Endometrium (tissue), 2 donors: Measurements from ENCODE around the gene MRPL11.
"Not testable (repeated sequence)": the region's sequence is repeated elsewhere in the genome, so short reads cannot be mapped to it uniquely, and the experiment has no call there.

Experiments used
- FAIRE-seq: peaks from 2 replicates; lab custom pipeline; 2012; peaks lifted over from hg19 to GRCh38; lab: Jason Lieb, UNC
- donor health status: control.
- donor health status: control.

MRPL11 gene

DNA sequence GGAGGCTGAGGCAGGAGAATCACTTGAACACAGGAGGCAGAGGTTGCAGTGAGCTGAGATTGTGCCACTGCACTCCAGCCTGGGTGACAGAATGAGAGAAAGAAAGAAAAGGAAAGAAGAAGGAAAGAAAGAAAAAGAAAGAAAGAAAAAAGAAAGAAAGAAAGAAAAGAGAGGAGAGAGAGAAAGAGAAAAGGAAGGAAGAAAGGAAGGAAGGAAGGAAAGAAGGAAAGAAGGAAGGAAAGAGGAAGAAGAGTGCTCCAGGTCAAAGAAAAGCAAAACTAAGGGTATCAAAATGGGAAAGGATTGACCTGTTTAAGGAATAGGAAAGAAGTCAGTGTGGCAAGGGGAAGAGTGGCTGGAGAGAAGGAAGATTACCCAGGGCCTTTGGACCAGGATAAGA, 7.4 kb downstream of the MRPL11 start:
- not testable (repeated sequence) for FAIRE-seq

DNA sequence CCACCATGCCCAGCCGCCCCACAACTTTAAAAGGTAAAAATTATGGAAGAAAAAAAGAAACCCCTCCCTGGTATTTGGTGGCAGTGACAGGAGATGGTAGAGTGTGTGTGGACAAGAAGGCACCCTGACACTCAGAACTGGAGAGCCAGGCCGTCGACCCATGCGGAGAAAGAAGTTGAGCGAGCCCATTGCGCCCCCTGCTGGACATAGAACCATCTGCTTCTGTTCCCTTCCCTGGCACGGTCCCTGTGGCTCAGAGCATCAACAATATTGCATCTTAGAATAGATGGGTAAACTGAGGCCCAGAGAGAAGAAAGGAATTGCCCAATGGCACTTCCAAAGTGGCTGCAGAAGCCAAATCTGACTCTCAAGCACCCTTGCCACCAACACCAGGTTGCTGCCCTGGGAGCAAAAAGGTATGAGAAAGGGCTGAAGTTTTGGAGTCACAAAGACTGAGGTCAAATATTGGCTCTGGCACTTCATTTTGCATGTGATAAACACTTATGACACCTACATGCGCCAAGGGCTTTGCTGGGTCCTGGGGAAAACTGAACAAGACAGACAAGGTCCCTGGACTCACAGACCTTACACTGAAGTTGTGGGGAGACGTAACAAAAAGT, 8.6 kb downstream of the MRPL11 start:
- FAIRE-seq = no peak

DNA sequence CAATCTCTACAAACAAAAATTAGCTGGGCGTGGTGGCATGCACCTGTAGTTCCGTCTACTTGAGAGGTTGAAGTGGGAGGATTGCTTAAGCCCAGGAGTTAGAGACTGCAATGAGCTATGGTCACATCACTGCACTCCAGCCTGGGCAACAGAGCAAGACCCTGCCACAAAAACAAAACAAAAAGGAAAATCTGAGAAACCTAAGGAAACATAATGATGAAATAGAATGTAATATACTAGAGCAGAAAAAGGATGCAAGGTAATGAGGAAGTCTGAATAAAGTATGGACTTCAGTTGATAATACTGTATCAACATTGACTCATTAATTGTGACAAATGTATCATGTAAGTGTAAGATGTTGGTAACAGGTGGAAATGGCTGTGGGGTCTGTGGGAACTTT, 9.7 kb downstream of the MRPL11 start:
- FAIRE-seq = no peak

DNA sequence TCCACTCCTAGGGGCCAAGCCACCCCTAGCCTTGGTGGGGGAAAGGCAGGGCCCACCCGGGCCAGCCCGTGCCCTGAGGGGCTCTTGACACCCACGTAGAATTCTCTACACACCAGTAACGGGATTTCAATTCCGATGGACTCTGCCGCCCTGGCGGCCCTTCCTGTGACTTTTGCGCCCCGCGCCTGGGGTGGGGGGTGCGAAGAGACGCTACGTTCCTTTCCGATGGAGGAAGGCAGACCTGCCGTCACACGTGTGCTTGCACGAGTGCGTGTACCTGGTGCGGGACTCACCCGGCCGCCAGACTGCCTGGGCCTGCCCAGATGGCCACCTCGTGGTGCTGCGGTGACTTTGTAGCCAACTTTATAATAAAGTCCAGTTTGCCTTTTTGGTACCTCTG, 12.3 kb downstream of the MRPL11 start:
- no peak for FAIRE-seq

DNA sequence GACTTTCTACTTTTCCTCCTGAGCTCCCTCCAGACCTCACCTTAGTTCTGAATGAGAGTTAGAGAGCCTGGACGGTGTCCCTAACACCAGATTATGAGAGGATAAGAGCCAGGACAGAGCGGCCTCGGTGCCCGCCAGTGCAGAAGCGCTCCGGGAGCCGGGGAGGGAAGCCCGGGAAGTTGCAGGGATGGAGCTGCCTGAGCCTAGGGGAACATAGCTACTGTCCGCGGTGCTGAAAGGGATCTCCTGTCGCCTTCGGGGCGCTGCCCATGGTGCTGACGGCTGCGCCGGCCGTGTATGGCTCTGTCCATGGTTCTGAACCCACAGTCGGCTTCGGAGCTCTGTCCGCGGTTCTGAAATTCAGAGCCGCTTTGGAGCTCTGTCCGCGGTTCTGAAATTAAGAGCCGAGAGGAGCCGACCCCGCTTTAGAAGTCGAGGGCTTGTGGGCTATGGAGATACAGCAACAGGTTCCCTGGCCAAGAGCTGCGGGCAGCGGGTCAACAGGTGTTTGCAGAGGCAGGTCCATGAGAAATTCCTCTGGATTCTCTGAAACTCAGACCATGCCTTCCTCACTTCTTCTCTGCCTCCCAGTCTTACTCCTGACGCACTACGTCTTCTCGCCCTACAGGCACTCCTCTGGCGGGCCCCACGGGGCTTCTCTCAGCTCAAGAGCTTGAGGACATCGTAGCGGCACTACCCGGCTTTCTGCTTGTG, 17.0 kb downstream of the MRPL11 start:
- peak; percentile 18 for FAIRE-seq

DNA sequence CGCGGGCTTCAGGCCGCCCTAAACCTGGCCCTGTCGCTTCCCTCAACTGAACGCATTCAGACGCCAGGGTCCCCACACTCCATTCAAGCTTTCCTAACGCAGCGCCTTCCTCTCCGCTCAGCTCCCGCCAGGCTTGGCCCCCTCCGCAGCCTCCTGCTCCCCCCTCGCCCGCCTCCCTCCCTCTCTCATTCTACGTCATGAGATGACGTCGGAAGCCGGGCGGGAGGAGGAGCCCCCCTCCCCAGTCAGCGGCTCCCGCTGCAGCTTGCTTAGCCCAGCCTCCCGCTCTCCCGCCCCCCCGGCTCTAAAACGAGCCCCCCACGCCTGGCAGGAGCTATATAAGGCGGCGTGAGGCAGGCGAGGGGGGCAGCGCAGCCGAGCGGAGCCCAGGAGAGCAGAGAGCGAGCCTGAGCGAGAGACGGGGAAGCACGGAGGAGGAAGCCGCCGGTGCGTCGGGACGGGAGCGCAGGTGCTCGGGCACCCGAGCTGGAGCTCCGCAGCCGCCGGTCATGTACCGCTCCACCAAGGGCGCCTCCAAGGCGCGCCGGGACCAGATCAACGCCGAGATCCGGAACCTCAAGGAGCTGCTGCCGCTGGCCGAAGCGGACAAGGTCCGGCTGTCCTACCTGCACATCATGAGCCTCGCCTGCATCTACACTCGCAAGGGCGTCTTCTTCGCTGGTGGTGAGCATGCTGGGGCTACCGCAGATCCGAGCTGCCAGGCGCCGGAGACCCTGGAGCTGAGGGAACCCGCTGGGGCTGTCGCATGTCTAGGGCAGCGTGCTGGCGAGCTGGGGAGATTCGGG, 17.8 kb downstream of the MRPL11 start, which contains the start of gene NPAS4:
Gene NPAS4 (plus strand): TSS at position 365 of the 806 bp plus-strand sequence. CDS start 145 bp downstream, at position 510.
- FAIRE-seq = no peak

DNA sequence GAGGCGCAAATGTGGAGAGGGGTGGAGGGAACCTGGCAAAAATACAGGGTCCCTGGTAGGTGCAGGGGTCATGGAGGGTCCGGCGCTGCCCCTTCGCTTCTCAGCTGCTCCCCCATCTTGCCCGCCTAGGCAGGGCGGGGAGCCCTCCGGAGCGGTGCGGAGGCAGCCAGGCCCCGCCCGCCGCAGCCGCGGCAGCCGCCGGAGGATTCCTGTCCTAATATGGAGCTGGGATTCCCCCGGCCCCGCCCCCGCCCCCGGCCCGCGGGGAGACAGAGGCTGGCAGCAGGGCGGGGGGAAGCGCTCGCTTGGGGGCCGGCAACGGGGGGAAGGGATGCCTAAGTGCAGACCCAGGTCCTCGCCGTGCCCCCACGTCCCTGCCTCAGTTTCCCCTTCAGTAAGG, 18.8 kb downstream of the MRPL11 start:
- FAIRE-seq = no peak

DNA sequence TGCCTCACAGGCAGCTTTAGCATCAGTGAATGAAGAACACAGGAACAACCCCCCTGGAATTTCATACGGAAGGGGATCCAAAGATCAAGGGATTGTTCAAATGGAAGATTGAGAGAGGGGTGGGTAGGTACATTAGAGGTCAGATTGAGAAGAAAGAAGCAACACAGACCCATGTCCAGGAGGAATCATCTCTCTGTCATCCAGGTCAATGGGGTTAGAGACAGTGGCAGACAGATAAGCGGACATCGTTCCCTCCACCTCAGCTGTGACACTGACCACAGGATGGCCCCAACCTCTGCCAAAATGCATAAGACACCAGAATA, 19.7 kb downstream of the MRPL11 start:
- FAIRE-seq = no peak

DNA sequence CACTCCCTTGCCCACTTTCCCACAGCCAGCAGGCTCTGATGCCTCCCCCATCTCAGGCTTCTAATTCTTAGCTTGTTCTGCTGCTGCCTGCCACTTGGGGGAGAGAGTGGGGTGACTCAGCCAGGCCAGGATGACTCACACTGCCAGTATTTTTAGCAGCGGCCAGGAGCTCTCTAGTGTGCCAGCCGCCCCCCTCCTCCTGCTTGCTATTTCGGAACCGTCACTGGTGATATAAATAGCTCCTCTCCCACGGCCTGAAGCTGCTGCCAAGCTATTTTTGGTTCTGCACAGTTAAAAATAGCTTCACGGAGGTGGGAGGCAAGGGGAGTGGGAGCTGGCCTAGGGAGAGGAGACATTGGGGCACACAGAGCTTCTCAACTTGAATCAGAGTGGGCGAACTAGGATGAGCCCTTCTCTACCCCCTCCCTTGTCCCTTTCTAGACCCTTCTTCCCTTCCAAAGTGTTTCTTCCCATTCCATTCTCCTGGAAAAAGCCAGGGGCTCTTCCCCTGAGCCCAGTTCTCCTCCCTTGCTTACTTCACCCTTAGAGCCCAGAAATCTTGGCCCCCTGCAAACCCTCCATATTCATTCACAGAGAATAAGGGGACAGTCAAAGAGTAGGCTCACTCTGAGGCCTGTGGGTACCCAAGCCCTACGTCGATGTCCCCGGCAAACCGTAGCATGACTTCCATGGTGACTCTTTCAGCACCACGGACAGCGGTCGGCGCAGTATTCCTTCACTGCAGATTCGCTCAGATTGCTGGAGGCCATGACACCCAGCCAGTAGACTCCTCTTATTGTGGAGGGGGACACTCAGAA, 20.3 kb downstream of the MRPL11 start:
- no peak for FAIRE-seq

DNA sequence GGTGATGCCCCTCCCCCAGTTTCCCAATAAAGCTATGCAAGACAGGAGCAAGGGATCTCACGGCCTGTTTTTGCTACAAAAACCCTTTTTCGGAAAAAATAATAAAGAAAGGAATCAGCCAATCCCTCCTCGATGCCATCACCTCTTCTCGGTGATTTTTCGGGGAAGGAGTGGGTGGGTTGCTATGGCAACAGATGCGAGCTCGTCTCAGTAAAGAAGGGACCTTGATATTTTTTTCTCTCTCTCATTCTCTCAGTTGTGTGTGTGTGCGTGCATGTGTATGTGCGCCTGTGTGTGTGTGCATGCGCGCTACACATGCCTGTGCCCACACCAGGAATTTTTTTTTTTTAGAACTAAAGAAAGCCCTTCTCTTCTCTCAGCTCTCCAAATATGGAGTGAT, 21.6 kb downstream of the MRPL11 start:
- no peak for FAIRE-seq

DNA sequence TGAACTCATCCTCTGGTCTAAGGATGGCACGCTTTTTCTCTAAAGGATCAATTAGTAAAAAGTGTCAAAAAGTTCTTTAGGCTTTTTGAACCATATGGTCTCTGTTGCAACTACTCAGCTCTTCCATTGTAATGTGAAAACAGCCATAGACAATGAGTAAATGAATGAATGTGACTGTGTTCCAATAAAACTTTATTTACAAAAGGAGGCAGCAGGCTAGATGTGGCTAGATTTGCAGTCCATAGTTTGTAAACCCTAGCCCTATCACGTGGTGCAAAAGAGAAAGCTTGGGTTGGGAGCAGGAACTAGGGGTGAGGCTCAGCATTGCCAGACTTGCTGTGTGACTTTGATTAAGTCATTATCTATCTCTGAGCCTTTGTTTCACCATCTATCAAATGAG, 23.2 kb downstream of the MRPL11 start:
- FAIRE-seq = no peak

DNA sequence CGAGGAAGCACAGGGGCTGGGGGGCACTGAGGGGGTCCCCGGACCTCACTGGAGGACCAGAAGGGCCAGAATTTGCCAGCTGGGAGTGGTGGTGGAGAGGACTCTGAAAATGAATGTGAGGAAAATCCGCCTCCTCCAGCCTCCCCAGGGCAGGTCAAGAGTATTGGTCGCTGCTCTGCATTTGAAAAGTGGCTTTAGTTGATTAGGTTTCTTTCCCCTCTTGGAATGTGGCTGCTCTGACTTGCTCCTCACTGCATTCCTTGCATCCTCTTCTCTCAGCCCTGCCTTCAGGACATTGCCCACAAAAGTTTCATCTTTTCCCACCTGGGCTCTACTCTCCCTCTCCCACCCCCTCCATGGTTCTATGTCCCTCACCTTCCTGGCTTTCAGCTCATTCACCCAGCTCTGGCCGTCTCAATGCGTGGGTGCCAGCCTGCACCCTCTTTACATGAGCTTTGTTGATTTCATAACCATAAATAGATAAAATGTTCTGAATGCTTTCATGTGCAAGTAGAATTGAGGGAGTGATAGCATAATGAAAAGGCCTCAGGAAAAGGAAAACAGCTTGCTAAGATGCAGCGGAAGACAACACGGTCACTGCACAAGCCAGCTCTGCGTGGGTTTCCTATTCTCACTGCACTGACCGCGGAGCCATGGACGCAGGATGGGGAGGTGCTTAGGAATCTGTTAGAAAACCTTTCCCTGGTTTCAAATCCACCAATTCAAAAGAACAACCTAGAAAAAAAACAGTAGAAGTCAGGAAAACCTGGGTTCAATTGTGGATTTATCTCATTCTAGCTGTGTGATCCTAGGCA, 24.3 kb downstream of the MRPL11 start:
- FAIRE-seq = no peak

DNA sequence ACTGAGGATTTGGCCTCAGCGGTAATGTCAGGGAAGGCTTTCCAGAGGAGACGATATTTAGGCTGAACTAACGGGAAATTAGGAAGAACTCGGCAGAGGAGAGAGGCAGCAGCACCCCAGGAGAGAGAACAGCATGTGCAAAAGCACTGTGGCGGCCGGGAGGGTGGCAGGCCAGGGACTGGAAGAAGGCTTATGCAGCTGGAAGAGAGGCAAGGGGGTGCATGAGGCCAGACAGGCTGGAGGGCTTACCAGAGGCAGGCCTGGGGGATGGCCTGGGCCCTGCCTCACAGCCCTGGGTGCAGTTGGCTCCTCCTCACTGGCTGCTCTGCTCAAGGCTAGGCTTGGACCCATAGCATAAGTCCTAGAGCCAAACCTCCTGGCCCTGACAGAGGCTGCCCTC, 25.5 kb downstream of the MRPL11 start:
- no peak for FAIRE-seq

DNA sequence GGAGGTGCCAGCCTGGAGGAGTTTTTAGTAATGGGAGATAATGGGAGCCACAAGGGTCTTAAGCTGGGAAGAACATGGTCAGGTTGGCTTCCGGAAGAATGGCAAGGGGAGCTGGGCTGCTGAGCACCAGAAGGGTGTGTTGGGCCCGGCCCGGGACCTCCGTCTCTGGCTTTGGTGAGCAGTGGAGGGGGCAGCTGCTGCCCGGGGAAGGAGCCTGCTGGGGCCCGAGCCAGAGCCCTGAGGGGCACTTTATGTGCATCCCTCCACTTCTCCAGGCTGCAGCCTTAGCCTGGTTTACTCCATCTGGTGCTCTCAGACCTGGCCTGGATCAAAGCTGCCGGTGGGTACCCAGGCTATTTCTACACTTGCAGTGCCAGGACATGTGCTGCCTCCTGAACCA, 26.5 kb downstream of the MRPL11 start:
- no peak for FAIRE-seq

DNA sequence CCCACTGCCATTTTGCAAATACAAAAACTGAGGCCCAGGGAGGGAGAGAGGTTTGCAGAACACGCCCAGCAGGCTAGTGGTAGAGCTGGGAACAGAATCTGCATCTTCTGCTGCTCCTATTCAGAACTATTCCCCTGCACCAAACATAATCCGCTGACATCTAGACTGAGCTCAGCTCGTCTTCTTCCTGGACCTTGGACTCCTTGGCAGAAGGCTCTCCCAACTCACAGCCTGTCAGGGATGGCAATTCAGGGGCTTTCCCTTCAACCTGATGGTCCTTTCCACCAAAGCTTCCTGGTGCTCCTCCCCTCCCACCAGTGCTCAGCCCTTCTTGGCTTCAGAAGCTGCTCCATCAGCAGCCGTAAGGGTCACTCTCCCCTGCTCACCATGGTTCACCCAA, 27.3 kb downstream of the MRPL11 start:
- FAIRE-seq = no peak

DNA sequence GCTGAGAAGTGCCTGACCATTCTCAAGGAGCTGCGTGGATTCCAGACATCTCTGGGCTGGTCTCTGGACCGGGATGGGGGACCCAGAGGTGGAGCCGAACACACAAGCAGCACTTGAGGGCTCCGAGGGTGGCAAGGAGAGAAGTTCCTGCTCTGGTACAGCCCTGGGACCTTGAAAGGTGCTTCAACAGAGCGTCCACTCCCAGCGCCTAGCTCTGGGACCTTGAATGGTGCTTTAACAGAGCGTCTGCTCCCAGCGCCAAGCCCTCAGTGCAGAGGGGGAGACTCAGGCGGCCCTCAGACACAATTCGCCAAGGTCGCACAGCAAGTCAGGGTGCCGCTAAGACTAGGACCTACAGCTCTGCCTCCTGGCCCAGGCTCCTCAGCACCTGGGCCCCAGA, 28.5 kb downstream of the MRPL11 start:
- no peak for FAIRE-seq

DNA sequence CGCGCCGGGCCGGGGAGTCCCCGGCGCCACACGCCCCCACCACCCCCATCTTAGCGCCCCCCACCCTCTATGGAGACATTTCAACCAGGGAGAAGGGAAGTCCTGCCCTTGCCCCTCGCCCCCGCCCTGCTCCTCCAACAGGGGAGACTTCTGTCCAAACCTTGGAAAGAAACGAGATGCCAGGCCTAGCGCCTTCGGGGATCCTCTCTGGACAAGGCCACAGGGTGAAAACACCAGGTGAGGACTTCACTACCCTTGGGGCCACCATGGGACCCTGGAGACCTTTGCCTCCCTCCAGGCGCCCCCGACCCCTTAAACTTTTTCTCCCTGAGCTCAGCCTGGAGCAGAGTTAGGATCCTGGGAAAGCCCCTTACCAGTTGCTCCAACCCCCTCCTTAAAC, 29.4 kb downstream of the MRPL11 start:
- FAIRE-seq = no peak

DNA sequence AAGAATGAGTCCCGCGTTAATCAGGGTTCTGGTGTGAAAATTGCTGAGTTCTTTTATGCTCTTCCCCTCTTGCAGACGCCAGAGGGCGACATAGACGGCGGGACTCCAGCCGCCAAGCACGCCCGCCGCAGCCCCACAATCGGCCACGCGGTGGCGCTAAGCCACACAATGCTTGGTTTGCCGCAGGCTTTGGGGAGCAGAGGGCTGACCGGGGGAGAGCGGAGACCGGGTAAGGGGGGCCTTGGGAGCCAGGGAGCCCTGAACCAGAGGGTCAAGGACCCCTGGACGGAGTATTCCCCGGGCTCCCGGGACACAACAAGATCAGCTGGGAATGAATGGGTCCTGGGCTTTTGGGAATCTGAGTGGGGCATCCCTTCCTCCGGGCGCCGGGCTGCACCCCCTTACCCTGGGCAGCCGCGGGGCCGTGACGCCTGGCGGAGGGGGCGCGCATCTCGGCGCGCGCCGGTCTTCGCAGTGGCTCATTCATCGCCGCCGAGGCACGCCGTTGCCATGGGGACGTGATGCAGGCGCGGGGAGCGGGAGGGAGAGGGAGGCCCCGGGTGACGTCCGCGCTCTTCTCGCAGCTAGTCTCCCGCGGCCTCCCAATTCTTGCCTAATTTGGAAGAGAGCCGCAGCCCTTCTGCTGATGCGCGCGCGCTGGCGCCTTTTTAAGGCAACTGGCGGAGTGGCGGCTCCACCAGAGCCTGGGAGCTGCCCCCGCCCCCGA, 30.0 kb downstream of the MRPL11 start:
- FAIRE-seq = peak; percentile 70

DNA sequence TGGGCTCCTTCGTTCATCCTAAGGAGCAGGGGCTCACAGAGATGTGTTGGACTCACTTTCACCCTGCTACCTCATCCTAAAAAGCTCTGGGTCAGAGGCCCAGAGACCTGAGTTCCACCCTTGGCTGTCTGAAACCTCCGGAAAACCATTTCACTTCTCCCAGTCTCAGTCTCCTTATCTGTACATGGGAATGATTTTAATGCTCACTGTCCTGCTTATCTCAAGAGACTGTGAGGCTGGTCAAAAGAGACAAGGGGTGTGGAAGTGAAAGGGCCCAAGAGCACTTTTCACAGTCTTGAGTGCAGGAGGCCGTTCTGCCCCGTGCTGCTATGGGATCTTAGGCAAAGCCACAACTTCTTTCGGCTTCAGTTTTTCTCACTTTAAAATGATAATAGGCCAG, 31.0 kb downstream of the MRPL11 start:
- no peak for FAIRE-seq

DNA sequence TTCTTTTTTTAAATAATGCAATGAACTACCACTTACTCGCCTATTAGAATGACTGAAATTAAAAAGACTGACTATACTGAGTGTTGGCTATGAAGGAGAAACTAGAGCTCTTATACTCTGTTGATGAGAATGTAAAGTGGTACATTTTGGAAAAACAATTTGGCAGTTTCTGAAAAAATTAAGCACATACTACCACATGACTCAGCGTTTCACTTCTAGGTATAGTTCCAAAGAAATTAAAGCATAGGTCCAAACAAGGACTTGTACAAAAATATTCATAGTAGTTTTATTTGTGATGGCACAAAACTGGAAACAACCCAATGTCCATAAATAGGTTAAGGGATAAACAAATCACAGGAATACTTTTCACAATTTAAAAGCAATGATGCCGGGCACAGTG, 44.7 kb downstream of the MRPL11 start:
- no peak for FAIRE-seq

DNA sequence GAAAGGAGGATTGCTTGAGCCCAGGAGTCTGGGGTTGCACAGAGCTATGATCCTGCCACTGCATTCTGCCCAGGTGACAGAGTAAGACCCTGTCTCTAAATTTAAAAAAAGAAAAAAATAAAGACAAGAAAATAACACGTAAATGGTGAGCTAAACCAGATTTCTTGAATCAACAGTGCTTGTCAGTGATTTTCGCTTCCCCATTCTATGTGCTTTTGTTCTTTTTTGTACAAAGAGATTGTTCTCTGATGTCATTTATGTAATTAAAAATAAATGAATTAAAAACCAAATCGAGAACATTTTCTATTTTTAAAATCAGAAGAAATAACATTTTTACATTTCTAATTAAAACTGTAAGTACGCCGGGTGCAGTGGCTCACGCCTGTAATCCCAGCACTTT, 47.3 kb downstream of the MRPL11 start:
- no peak for FAIRE-seq
